K562 (cell line): ENCODE data around the gene RDH16. TPM values are rescaled to one million over a fixed set of nuclear protein-coding genes. Genes with fewer than 3 reads are reported as not detected.

Experiments
- ATF1 ChIP-seq, 2 experiments: fragments of 450-650 bp in 1 of 2; IDR thresholded peaks; 2 replicates each; pipeline ENCODE4 v1.6.1; 2016; ENCODE audit warnings: missing compliant biosample characterization in 1 of 2, missing genetic modification characterization in 1 of 2
- CBX5 ChIP-seq: IDR thresholded peaks from 2 replicates; pipeline ENCODE4 v1.6.1; 2014; ENCODE audit warnings: low read depth, borderline replicate concordance
- CEBPB ChIP-seq: fragments of 450-650 bp; IDR thresholded peaks from 2 replicates; pipeline ENCODE4 v1.6.1; 2016; ENCODE audit warnings: missing genetic modification characterization, missing compliant biosample characterization
- ELF1 ChIP-seq: fragments of 200-800 bp; sonication (Bioruptor generic); IDR thresholded peaks from 2 replicates; pipeline ENCODE4 v1.6.1; 2016; ENCODE audit warnings: missing genetic modification characterization, missing compliant biosample characterization
- KDM5B ChIP-seq: fragments of 200-600 bp; sonication (generic); IDR thresholded peaks from 2 replicates; pipeline ENCODE4 v1.6.1; 2012; ENCODE audit warnings: low read depth, mild to moderate bottlenecking, moderate library complexity, low read length, control low read depth, inconsistent platforms; ENCODE audit not compliant: insufficient replicate concordance
- KLF10 ChIP-seq: fragments of 250-450 bp; sonication (Bioruptor Pico); IDR thresholded peaks from 2 replicates; pipeline ENCODE4 v1.6.1; 2021; ENCODE audit warnings: matching md5 sums
- MCM3 ChIP-seq: fragments of 450-650 bp; IDR thresholded peaks from 2 replicates; pipeline ENCODE4 v1.6.1; 2016
- NCOA4 ChIP-seq: fragments of 450-650 bp; IDR thresholded peaks from 2 replicates; pipeline ENCODE4 v1.6.1; 2018; ENCODE audit warnings: mild to moderate bottlenecking; ENCODE audit not compliant: partially characterized antibody
- NFYB ChIP-seq: IDR thresholded peaks from 2 replicates; pipeline ENCODE4 v1.6.1; 2011; ENCODE audit warnings: mild to moderate bottlenecking, moderate library complexity; ENCODE audit not compliant: insufficient read length; ENCODE audit errors: extremely low read depth
- RBM25 ChIP-seq: fragments of 200-400 bp; formaldehyde crosslinking; IDR thresholded peaks from 2 replicates; pipeline ENCODE4 v1.6.1; 2018; ENCODE audit warnings: low read length, low read depth, moderate library complexity; ENCODE audit not compliant: severe bottlenecking
- RREB1 ChIP-seq: fragments of 250-450 bp; sonication (Bioruptor Pico); IDR thresholded peaks from 2 replicates; pipeline ENCODE4 v1.4.0; 2020
- SAFB2 ChIP-seq: fragments of 200-400 bp; formaldehyde crosslinking; IDR thresholded peaks from 2 replicates; pipeline ENCODE4 v1.6.1; 2018; ENCODE audit warnings: borderline replicate concordance, low read length, low read depth, moderate library complexity; ENCODE audit not compliant: severe bottlenecking
- STAT5B ChIP-seq: fragments of 250-450 bp; sonication (Bioruptor Pico); IDR thresholded peaks from 2 replicates; pipeline ENCODE4 v1.8.0; 2021; ENCODE audit warnings: mild to moderate bottlenecking, inconsistent platforms
- ZFP1 ChIP-seq: fragments of 450-650 bp; formaldehyde crosslinking; IDR thresholded peaks from 2 replicates; pipeline ENCODE4 v1.4.0; 2020; ENCODE audit warnings: mild to moderate bottlenecking, mixed read lengths
- ZNF124 ChIP-seq: sonication (generic); formaldehyde crosslinking; IDR thresholded peaks from 2 replicates; pipeline ENCODE4 v1.8.1; 2022; ENCODE audit warnings: missing genetic modification reagents
- ZNF184 ChIP-seq: sonication (generic); formaldehyde crosslinking; IDR thresholded peaks from 2 replicates; pipeline ENCODE4 v1.5.0; 2020; ENCODE audit warnings: missing genetic modification reagents
- ZNF316 ChIP-seq: fragments of 450-650 bp; IDR thresholded peaks from 2 replicates; pipeline ENCODE4 v1.6.1; 2016
- ZNF668 ChIP-seq: fragments of 250-450 bp; sonication (Bioruptor Pico); IDR thresholded peaks from 2 replicates; pipeline ENCODE4 v1.8.0; 2022; ENCODE audit warnings: mild to moderate bottlenecking, inconsistent platforms
- ZNF780A ChIP-seq: fragments of 250-450 bp; sonication (Bioruptor Pico); IDR thresholded peaks from 2 replicates; pipeline ENCODE4 v1.5.0; 2021; ENCODE audit warnings: mild to moderate bottlenecking
- ZNF830 ChIP-seq: fragments of 250-450 bp; sonication (Bioruptor Pico); IDR thresholded peaks from 2 replicates; pipeline ENCODE4 v1.5.0; 2021; ENCODE audit warnings: mild to moderate bottlenecking
- polyA plus RNA-seq, 8 experiments: library from polyadenylated mRNA; depleted of rRNA in 4 of 8; stranded (reverse) in 5 of 8; unstranded in 3 of 8; fragments of >200 nt; fragmentation: Nextera tagmentation in 2 of 8; fragmentation: Illumina TruSeq in 1 of 8; extraction: Ambion mirVana in 2 of 8; extraction: Trizol in 1 of 8; gene quantifications; 2 replicates each; pipeline versions ENCODE4 v1.2.1 to v1.2.3, GENCODE V29; 2011 to 2014; ENCODE audit warnings: inconsistent platforms in 1 of 8, missing spikeins in 1 of 8
- total RNA-seq, 7 experiments: library from RNA; depleted of rRNA in 6 of 7; stranded (reverse); fragments of >200 nt in 6 of 7; fragmentation: Illumina TruSeq in 2 of 7; extraction: Trizol in 2 of 7; gene quantifications; 2 replicates each; pipeline versions ENCODE4 v1.2.1 to v1.2.3, GENCODE V29; 2011 to 2021; ENCODE audit warnings: low replicate concordance in 1 of 7
- TF ChIP-seq, protein P1 (sequence below), 2 experiments: fragments of 250-450 bp in 1 of 2; fragments of 450-650 bp in 1 of 2; sonication (Bioruptor Pico) in 1 of 2; IDR thresholded peaks; 2 replicates each; pipeline versions ENCODE4 v1.6.1 to v1.8.0; 2016 to 2021; ENCODE audit warnings: mild to moderate bottlenecking in 2 of 2, moderate library complexity in 2 of 2, missing compliant biosample characterization in 1 of 2, missing genetic modification characterization in 1 of 2
- TF ChIP-seq, protein P2 (sequence below): fragments of 450-650 bp; IDR thresholded peaks from 2 replicates; pipeline ENCODE4 v1.6.1; 2016; ENCODE audit warnings: mild to moderate bottlenecking

Gene RDH16
- total and polyA plus RNA-seq, 9 of the 15 experiments (the other 6 are each of a cell fraction or from before 2014, with no cell fraction given), result 0.11 to 0.52 (median 0.22) TPM; not detected in 1

DNA sequence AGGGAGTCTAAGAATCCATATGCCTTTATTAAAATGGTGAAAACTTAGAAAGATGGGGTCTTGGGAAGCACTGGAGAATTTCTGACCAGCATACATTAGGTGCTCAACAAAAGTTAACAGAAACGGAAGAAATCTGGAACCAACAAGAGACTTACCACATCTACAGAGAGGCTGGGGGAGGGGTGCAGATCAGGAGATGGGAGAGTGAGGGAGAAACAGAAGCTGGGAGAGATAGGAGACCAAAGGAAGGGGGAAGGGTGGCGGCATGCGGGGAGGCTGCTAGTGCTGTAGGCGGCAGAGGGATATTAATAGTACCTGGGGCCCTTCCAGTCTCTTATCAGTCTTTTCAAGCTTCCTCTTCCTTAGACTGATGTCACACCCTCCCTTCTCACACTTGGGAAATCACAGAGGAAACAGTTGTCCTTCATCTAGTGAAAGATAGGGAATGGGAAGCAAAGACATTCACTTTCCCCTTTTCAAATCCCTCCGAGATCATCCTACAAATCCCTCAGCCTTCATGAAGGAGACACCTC lies 30.9 kb upstream of the RDH16 start (continued):
- no peak for TF ChIP-seq RREB1
- TF ChIP-seq NFYB, result no peak
- TF ChIP-seq ZNF184 (CRISPR knock-in tag), result no peak
- TF ChIP-seq SAFB2, result no peak
- no peak for TF ChIP-seq ZFP1 (CRISPR knock-in tag)
- TF ChIP-seq, protein P1, sequence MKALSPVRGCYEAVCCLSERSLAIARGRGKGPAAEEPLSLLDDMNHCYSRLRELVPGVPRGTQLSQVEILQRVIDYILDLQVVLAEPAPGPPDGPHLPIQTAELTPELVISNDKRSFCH (CRISPR knock-in tag; IDR thresholded peaks at IDR 0.05), result no peak
- TF ChIP-seq, protein P1 (tag; IDR thresholded peaks at IDR 0.05), result peak; percentile 63; the same call in 1 of the 2 replicates
- peak; percentile 87 for TF ChIP-seq CEBPB (tag)
- no peak for TF ChIP-seq ELF1 (tag)
- peak; percentile 75 for TF ChIP-seq ZNF316
- TF ChIP-seq RBM25, result peak; percentile 49
- TF ChIP-seq ATF1 (CRISPR knock-in tag; IDR thresholded peaks at IDR 0.05), result no peak
- TF ChIP-seq ATF1 (tag; IDR thresholded peaks at IDR 0.05), result peak; percentile 86
- TF ChIP-seq, protein P2, sequence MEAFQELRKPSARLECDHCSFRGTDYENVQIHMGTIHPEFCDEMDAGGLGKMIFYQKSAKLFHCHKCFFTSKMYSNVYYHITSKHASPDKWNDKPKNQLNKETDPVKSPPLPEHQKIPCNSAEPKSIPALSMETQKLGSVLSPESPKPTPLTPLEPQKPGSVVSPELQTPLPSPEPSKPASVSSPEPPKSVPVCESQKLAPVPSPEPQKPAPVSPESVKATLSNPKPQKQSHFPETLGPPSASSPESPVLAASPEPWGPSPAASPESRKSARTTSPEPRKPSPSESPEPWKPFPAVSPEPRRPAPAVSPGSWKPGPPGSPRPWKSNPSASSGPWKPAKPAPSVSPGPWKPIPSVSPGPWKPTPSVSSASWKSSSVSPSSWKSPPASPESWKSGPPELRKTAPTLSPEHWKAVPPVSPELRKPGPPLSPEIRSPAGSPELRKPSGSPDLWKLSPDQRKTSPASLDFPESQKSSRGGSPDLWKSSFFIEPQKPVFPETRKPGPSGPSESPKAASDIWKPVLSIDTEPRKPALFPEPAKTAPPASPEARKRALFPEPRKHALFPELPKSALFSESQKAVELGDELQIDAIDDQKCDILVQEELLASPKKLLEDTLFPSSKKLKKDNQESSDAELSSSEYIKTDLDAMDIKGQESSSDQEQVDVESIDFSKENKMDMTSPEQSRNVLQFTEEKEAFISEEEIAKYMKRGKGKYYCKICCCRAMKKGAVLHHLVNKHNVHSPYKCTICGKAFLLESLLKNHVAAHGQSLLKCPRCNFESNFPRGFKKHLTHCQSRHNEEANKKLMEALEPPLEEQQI, result peak; percentile 92
- TF ChIP-seq STAT5B (CRISPR knock-in tag), result no peak
- TF ChIP-seq KDM5B, result no peak
- TF ChIP-seq ZNF830, result no peak
- no peak for TF ChIP-seq MCM3
- no peak for TF ChIP-seq KLF10 (CRISPR knock-in tag)
- TF ChIP-seq ZNF124 (CRISPR knock-in tag), result no peak
- TF ChIP-seq ZNF780A (CRISPR knock-in tag), result no peak
- peak; percentile 56 for TF ChIP-seq NCOA4
- TF ChIP-seq ZNF668 (CRISPR knock-in tag), result no peak
- TF ChIP-seq CBX5, result 0 out of 2 replicates have a peak, but pooled peaks have one; percentile 21
